T-helper 1 cell (primary cell): ENCODE measurements around the gene ABCA1.
"Not testable (repeated sequence)": the region's sequence is repeated elsewhere in the genome, so short reads cannot be mapped to it uniquely, and the experiment has no call there.

Experiments used
- DNase-seq, 5 donors: peaks; one replicate each; pipeline ENCODE4 v3.0.0-alpha.2; 2012 to 2020

The ABCA1 gene

GRCh38 chr9:104950838-104951237, 22.9 kb upstream of the ABCA1 start:
- no peak for DNase-seq

GRCh38 chr9:104948277-104948676, 20.3 kb upstream of the ABCA1 start:
- no peak for DNase-seq

- DNase-seq, result no peak
Measured at GRCh38 chr9:104944871-104945270, 16.9 kb upstream of the ABCA1 start.

- no peak for DNase-seq
Measured at GRCh38 chr9:104944356-104944755, 16.4 kb upstream of the ABCA1 start.

GRCh38 chr9:104941597-104941996, 13.6 kb upstream of the ABCA1 start:
- DNase-seq, result peak in 1 of 5 donors; percentile 63

- no peak for DNase-seq
Measured at GRCh38 chr9:104936291-104936690, 8.3 kb upstream of the ABCA1 start.

GRCh38 chr9:104935501-104935810, 7.5 kb upstream of the ABCA1 start:
- not testable (repeated sequence) for DNase-seq

- no peak for DNase-seq
Measured at GRCh38 chr9:104934691-104935500, 6.9 kb upstream of the ABCA1 start.

- DNase-seq, result not testable (repeated sequence)
Measured at GRCh38 chr9:104933091-104933490, 5.1 kb upstream of the ABCA1 start.

- DNase-seq, result no peak
Measured at GRCh38 chr9:104931256-104931655, 3.3 kb upstream of the ABCA1 start.

- peak in 1 of 5 donors; percentile 52 for DNase-seq
Measured at GRCh38 chr9:104927216-104927911, 591 bp downstream of the ABCA1 start.

- no peak for DNase-seq
Measured at GRCh38 chr9:104923740-104924139, 4.2 kb downstream of the ABCA1 start.

GRCh38 chr9:104923289-104923688, 4.7 kb downstream of the ABCA1 start:
- DNase-seq, result no peak

GRCh38 chr9:104922748-104923147, 5.2 kb downstream of the ABCA1 start:
- DNase-seq, result not testable (repeated sequence)

GRCh38 chr9:104921067-104921741, 6.8 kb downstream of the ABCA1 start:
- DNase-seq, result no peak

GRCh38 chr9:104915753-104916152, 12.2 kb downstream of the ABCA1 start:
- DNase-seq, result no peak

GRCh38 chr9:104915049-104915448, 12.9 kb downstream of the ABCA1 start:
- no peak for DNase-seq

- no peak for DNase-seq
Measured at GRCh38 chr9:104914466-104914865, 13.5 kb downstream of the ABCA1 start.

GRCh38 chr9:104912606-104913005, 15.3 kb downstream of the ABCA1 start:
- DNase-seq, result no peak

- DNase-seq, result no peak
Measured at GRCh38 chr9:104911032-104911607, 16.8 kb downstream of the ABCA1 start.

GRCh38 chr9:104907278-104907951, 20.5 kb downstream of the ABCA1 start:
- no peak for DNase-seq

- DNase-seq, result no peak
Measured at GRCh38 chr9:104906441-104907277, 21.3 kb downstream of the ABCA1 start.
